Trophoblast cell (in vitro differentiated cells and primary cell): Measurements from ENCODE around the gene FUT7.
A peak's percentile ranks its signal among the peaks of the same experiment; 100 is the strongest.

Experiments
- DNase-seq, 2 donors: peaks; one replicate each; pipeline ENCODE4 v3.0.0-alpha.2; 2016
- H2AFZ ChIP-seq: 2 replicates; pipeline ENCODE4 v1.6.1; 2013; ENCODE audit warnings: low read length, moderate library complexity, mild to moderate bottlenecking; ENCODE audit not compliant: insufficient read depth, poor library complexity
- H2AK5ac ChIP-seq: 2 replicates; pipeline ENCODE4 v1.6.1; 2013; ENCODE audit warnings: mild to moderate bottlenecking, low read length
- H2BK120ac ChIP-seq: 2 replicates; pipeline ENCODE4 v1.6.1; 2013; ENCODE audit warnings: low read length, mild to moderate bottlenecking, moderate library complexity; ENCODE audit not compliant: insufficient read depth, poor library complexity
- H2BK12ac ChIP-seq: 2 replicates; pipeline ENCODE4 v1.6.1; 2013; ENCODE audit warnings: mild to moderate bottlenecking, low read length, moderate library complexity
- H2BK5ac ChIP-seq: 2 replicates; pipeline ENCODE4 v1.6.1; 2013; ENCODE audit warnings: low read length, low read depth, moderate library complexity, mild to moderate bottlenecking; ENCODE audit not compliant: poor library complexity
- H3K14ac ChIP-seq: 2 replicates; pipeline ENCODE4 v1.6.1; 2013; ENCODE audit warnings: mild to moderate bottlenecking, low read length
- H3K18ac ChIP-seq: 2 replicates; pipeline ENCODE4 v1.6.1; 2013; ENCODE audit warnings: mild to moderate bottlenecking, low read length
- H3K23ac ChIP-seq: 2 replicates; pipeline ENCODE4 v1.6.1; 2013; ENCODE audit warnings: low read length
- H3K27ac ChIP-seq: 2 replicates; pipeline ENCODE4 v1.5.1; 2013; ENCODE audit warnings: low read depth, mild to moderate bottlenecking, inconsistent platforms, low read length, moderate library complexity
- H3K27me3 ChIP-seq: 2 replicates; pipeline ENCODE4 v1.6.1; 2013; ENCODE audit warnings: inconsistent platforms, mild to moderate bottlenecking, low read length, moderate library complexity; ENCODE audit not compliant: insufficient read depth
- H3K36me3 ChIP-seq, 2 experiments: 1 replicate in 1 of 2; 2 replicates in 1 of 2; pipeline ENCODE4 v1.6.1; 2013; ENCODE audit warnings: low read length in 2 of 2, mild to moderate bottlenecking in 2 of 2, moderate library complexity in 1 of 2; ENCODE audit not compliant: insufficient read depth in 2 of 2, control insufficient read depth in 1 of 2
- H3K4ac ChIP-seq: 2 replicates; pipeline ENCODE4 v1.6.1; 2013; ENCODE audit warnings: low read depth, mild to moderate bottlenecking, low read length, moderate library complexity
- H3K4me1 ChIP-seq, 2 experiments: 1 replicate in 1 of 2; 2 replicates in 1 of 2; pipeline ENCODE4 v1.6.1; 2013; ENCODE audit warnings: low read length in 2 of 2, mild to moderate bottlenecking in 2 of 2, moderate library complexity in 1 of 2; ENCODE audit not compliant: insufficient read depth in 2 of 2, control insufficient read depth in 1 of 2
- H3K4me2 ChIP-seq: 2 replicates; pipeline ENCODE4 v1.6.1; 2013; ENCODE audit warnings: inconsistent platforms, mild to moderate bottlenecking, low read length, moderate library complexity
- H3K4me3 ChIP-seq: 2 replicates; pipeline ENCODE4 v1.5.1; 2013; ENCODE audit warnings: mild to moderate bottlenecking, low read depth, low read length, inconsistent platforms
- H3K79me1 ChIP-seq: one replicate; pipeline ENCODE4 v1.6.1; 2013; ENCODE audit warnings: low read length
- H3K79me2 ChIP-seq: 2 replicates; pipeline ENCODE4 v1.6.1; 2013; ENCODE audit warnings: low read length, mild to moderate bottlenecking; ENCODE audit not compliant: control insufficient read depth, insufficient read depth, poor library complexity
- H3K9ac ChIP-seq: 2 replicates; pipeline ENCODE4 v1.6.1; 2013; ENCODE audit warnings: mild to moderate bottlenecking, low read length
- H3K9me3 ChIP-seq: 2 replicates; pipeline ENCODE4 v1.6.1; 2013; ENCODE audit warnings: low read depth, mild to moderate bottlenecking, control low read depth, inconsistent platforms, low read length; ENCODE audit not compliant: insufficient read depth
- H4K12ac ChIP-seq: 2 replicates; pipeline ENCODE4 v1.6.1; 2013; ENCODE audit warnings: low read depth, mild to moderate bottlenecking, low read length, moderate library complexity
- H4K8ac ChIP-seq: 2 replicates; pipeline ENCODE4 v1.6.1; 2013; ENCODE audit warnings: low read depth, mild to moderate bottlenecking, low read length, moderate library complexity
- H4K91ac ChIP-seq: one replicate; pipeline ENCODE4 v1.6.1; 2013; ENCODE audit warnings: low read depth, mild to moderate bottlenecking, low read length, moderate library complexity
- WGBS: extraction: QIAGEN DNeasy Blood & Tissue Kit; methylation state at CpG from one replicate; pipeline ENCODE4 v1.1.7; 2013; ENCODE audit warnings: missing lambda C conversion rate; ENCODE audit not compliant: insufficient read length, insufficient coverage; ENCODE audit errors: extremely low coverage; 5-methylcytosine and 5-hydroxymethylcytosine counted together

Gene FUT7

DNA sequence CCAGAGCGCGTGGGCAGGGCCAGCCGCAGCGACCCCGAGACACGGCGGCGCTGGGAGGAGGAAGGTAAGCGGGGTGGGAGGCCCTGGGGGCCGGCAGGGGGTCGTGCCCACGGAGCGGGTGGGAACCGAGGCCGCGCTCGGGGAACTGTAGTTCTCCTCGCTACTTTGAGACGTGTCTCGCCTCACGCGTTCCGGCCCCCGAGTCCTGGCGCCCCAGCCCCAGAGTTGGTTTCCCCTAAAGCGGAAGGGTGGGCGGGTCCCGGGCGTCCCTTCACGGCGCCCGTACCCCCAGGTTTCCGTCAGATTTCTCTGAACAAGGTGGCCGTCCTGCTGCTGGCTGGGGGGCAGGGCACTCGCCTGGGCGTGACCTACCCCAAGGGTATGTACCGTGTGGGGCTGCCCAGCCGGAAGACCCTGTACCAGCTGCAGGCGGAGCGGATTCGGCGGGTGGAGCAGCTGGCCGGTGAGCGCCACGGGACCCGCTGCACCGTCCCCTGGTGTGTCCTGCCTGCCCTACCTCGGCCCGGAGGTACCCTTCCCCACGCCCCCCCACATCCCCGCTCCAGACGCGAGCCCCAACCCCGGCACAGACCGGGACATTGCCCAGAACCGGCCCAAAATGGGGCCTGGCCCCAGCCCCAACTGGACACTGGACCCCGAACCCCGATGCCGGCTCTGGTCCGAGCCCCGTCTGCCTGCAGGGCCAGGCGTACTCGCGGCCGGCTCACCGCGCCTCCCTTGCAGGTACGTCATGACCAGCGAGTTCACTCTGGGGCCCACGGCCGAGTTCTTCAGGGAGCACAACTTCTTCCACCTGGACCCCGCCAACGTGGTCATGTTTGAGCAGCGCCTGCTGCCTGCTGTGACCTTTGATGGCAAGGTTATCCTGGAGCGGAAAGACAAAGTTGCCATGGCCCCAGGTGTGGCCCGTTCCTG lies 46.1 kb upstream of the FUT7 start:
- H3K23ac ChIP-seq = no peak overlapping the region
- peak overlapping the region; percentile 23 for H4K8ac ChIP-seq
- H2BK5ac ChIP-seq = no peak overlapping the region
- peaks cover 22% of the 10 kb centered on the region for H3K27me3 ChIP-seq
- DNase-seq = no peak
- H2AFZ ChIP-seq = peak overlapping the region; percentile 30
- peaks cover 9% of the 10 kb centered on the region for H3K9me3 ChIP-seq
- H3K4ac ChIP-seq = no peak overlapping the region
- peaks cover 0 to 2% of the 10 kb centered on the region in 2 experiments for H3K36me3 ChIP-seq
- no peak overlapping the region for H2AK5ac ChIP-seq
- WGBS = no CpG with 5 or more reads among the region's 76 CpGs
- peak overlapping the region; percentile 90 for H3K4me2 ChIP-seq
- H3K9ac ChIP-seq = no peak overlapping the region
- peaks cover 3% of the 10 kb centered on the region for H3K79me1 ChIP-seq
- no peaks in the 10 kb centered on the region for H3K79me2 ChIP-seq
- H3K18ac ChIP-seq = no peak overlapping the region
- H3K27ac ChIP-seq = no peak overlapping the region
- no peak overlapping the region for H2BK12ac ChIP-seq
- no peak overlapping the region for H3K14ac ChIP-seq
- H3K4me3 ChIP-seq = peak overlapping the region; percentile 71
- H2BK120ac ChIP-seq = no peak overlapping the region
- H3K4me1 ChIP-seq = peaks cover 10 to 14% of the 10 kb centered on the region in 2 experiments
- no peak overlapping the region for H4K12ac ChIP-seq
- H4K91ac ChIP-seq = peak overlapping the region; percentile 0

DNA sequence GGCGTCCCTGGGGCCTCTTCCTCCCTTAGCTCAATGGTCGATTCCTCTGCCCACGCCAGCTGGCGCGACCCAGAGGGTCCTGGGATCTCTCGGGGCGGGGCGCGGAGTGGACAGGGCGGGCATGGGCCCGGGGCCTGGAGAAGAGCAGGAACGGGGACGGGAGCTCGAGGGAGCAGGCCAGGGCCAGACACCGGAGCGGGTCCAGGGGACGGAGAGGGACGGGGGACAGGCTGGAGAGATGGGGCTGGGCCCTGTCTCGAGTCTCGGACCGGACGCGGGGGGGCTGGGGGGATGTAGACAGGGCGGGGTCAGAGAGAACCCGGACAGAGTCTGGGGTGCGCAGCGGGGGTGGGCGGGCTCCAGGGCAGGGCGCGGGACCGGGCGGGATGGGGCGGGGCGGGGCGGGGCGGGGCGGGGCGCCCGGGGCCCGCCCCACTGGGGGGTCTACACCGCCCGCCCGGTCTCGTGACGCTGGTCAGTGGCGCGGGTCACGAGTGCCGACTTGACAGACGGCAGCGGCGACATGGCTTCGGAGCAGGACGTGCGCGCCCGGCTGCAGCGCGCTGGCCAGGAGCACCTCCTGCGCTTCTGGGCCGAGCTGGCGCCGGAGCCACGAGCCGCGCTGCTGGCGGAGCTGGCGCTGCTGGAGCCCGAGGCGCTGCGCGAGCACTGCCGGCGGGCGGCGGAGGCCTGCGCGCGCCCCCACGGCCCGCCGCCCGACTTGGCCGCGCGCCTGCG lies 45.3 kb upstream of the FUT7 start, which contains the start of gene UAP1L1:
Gene UAP1L1, plus strand, starts transcription at position 508 of the 738 bp plus-strand sequence. Its CDS starts 16 bp downstream, at position 524.
- H3K4ac ChIP-seq = no peak within 1 kb of the TSS
- H2BK5ac ChIP-seq = no peak within 1 kb of the TSS
- H2BK120ac ChIP-seq = no peak within 1 kb of the TSS
- H3K9me3 ChIP-seq = peaks cover 6% of the 10 kb centered on the region
- H3K18ac ChIP-seq = no peak within 1 kb of the TSS
- H3K36me3 ChIP-seq = peaks cover 0 to 2% of the 10 kb centered on the region in 2 experiments
- H2AFZ ChIP-seq = peak within 1 kb of the TSS; percentile 30
- H3K9ac ChIP-seq = no peak within 1 kb of the TSS
- peaks cover 22% of the 10 kb centered on the region for H3K27me3 ChIP-seq
- H3K14ac ChIP-seq = no peak within 1 kb of the TSS
- no CpG with 5 or more reads among the region's 87 CpGs for WGBS
- no peak within 1 kb of the TSS for H4K12ac ChIP-seq
- H3K79me2 ChIP-seq = no peaks in the 10 kb centered on the region
- H2BK12ac ChIP-seq = no peak within 1 kb of the TSS
- no peak within 1 kb of the TSS for H3K27ac ChIP-seq
- peak within 1 kb of the TSS; percentile 7 for H4K91ac ChIP-seq
- peaks cover 3% of the 10 kb centered on the region for H3K79me1 ChIP-seq
- H3K4me3 ChIP-seq = peak within 1 kb of the TSS; percentile 71
- no peak within 1 kb of the TSS for H3K23ac ChIP-seq
- no peak within 1 kb of the TSS for H2AK5ac ChIP-seq
- H4K8ac ChIP-seq = peak within 1 kb of the TSS; percentile 23
- peaks cover 10 to 14% of the 10 kb centered on the region in 2 experiments for H3K4me1 ChIP-seq
- DNase-seq = peak; percentile 51 to 66
- H3K4me2 ChIP-seq = peak within 1 kb of the TSS; percentile 90

DNA sequence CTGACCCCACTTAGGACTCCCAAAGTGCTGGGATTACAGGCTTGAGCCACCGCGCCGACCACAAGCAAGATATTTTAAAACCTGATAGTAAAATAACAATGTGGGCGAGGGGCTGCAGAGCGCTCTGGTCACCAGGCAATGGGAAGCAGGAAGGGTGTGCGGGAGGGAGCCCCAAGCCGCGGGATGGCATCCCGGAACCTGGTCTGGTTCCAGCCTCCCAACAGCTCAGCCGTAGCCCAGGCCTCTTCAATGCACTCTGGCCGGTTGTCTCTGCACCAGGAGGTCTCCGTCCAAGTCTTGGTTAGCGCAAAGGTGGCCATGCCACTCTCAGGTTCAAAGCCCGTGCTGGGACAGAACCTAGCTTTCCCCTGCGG lies 44.7 kb upstream of the FUT7 start:
- Histone ChIP-seq H3K4me1 (peaks cover 10 to 14% of the 10 kb centered on the region in 2 experiments), H2BK120ac (no peak overlapping the region), H4K91ac (peak overlapping the region; percentile 7), H2AK5ac (no peak overlapping the region), H3K27me3 (peaks cover 22% of the 10 kb centered on the region), H3K27ac (no peak overlapping the region), H3K9ac (no peak overlapping the region), H2BK5ac (no peak overlapping the region), H3K79me1 (peaks cover 3% of the 10 kb centered on the region), H3K79me2 (no peaks in the 10 kb centered on the region), H3K14ac (no peak overlapping the region), H4K8ac (no peak overlapping the region), H3K18ac (no peak overlapping the region), H3K4me3 (no peak overlapping the region), H2BK12ac (no peak overlapping the region), H2AFZ (no peak overlapping the region), H3K4ac (no peak overlapping the region), H3K23ac (no peak overlapping the region), H3K9me3 (peaks cover 6% of the 10 kb centered on the region), H3K4me2 (peak overlapping the region; percentile 39), H3K36me3 (peaks cover 0 to 2% of the 10 kb centered on the region in 2 experiments), H4K12ac (no peak overlapping the region)
- WGBS = no CpG with 5 or more reads among the region's 15 CpGs
- no peak for DNase-seq

- H3K79me2 ChIP-seq = no peaks in the 10 kb centered on the region
- H3K9me3 ChIP-seq = peaks cover 6% of the 10 kb centered on the region
- WGBS = no CpG with 5 or more reads among the region's 12 CpGs
- H4K8ac ChIP-seq = no peak overlapping the region
- peaks cover 16 to 17% of the 10 kb centered on the region in 2 experiments for H3K4me1 ChIP-seq
- DNase-seq = no peak
- H4K91ac ChIP-seq = no peak overlapping the region
- H3K27me3 ChIP-seq = peaks cover 22% of the 10 kb centered on the region
- H2BK120ac ChIP-seq = no peak overlapping the region
- no peak overlapping the region for H4K12ac ChIP-seq
- H2AK5ac ChIP-seq = no peak overlapping the region
- H2BK12ac ChIP-seq = no peak overlapping the region
- no peak overlapping the region for H2AFZ ChIP-seq
- H3K4ac ChIP-seq = no peak overlapping the region
- H3K14ac ChIP-seq = no peak overlapping the region
- no peak overlapping the region for H2BK5ac ChIP-seq
- H3K4me2 ChIP-seq = no peak overlapping the region
- H3K9ac ChIP-seq = no peak overlapping the region
- H3K79me1 ChIP-seq = peaks cover 3% of the 10 kb centered on the region
- no peak overlapping the region for H3K18ac ChIP-seq
- no peak overlapping the region for H3K23ac ChIP-seq
- H3K36me3 ChIP-seq = peaks cover 0 to 2% of the 10 kb centered on the region in 2 experiments
- H3K4me3 ChIP-seq = no peak overlapping the region
- no peak overlapping the region for H3K27ac ChIP-seq
Measured at GRCh38 chr9:137075275-137075775, 43.4 kb upstream of the FUT7 start.
